Measurements from ENCODE around the gene BHLHA9.

The BHLHA9 gene

GRCh38 chr17:1255041-1255440, 15.2 kb upstream of the BHLHA9 start:
- Histone ChIP-seq H3K4me1 (ENCODE audit: control insufficient read depth, insufficient read depth, low read length, poor library complexity, severe bottlenecking) (no peaks in the 10 kb centered on the region), H3K9me3 (ENCODE audit: control insufficient read depth, low read length) (no peaks in the 10 kb centered on the region), H3K36me3 (ENCODE audit: control insufficient read depth, insufficient read depth, low read length) (no peaks in the 10 kb centered on the region), H3K27ac (ENCODE audit: low read depth, low read length, severe bottlenecking) (no peak overlapping the region), H3K4me3 (ENCODE audit: extremely low read depth, insufficient read depth, low read length, poor library complexity, severe bottlenecking) (no peak overlapping the region)
- 29 to 35% methylated on average over 4 to 5 of the region's 6 CpGs for WGBS, 2 experiments (ENCODE audit: insufficient coverage in 2 of 2)

GRCh38 chr17:1256699-1257098, 13.5 kb upstream of the BHLHA9 start:
- H3K9me3 ChIP-seq (ENCODE audit: control insufficient read depth, low read length) = no peaks in the 10 kb centered on the region
- H3K4me1 ChIP-seq (ENCODE audit: control insufficient read depth, insufficient read depth, low read length, poor library complexity, severe bottlenecking) = no peaks in the 10 kb centered on the region
- H3K36me3 ChIP-seq (ENCODE audit: control insufficient read depth, insufficient read depth, low read length) = no peaks in the 10 kb centered on the region
- H3K27ac ChIP-seq (ENCODE audit: low read depth, low read length, severe bottlenecking) = no peak overlapping the region
- no peak overlapping the region for H3K4me3 ChIP-seq (ENCODE audit: extremely low read depth, insufficient read depth, low read length, poor library complexity, severe bottlenecking)
- 90 to 92% methylated on average over 13 to 15 of the region's 16 CpGs for WGBS, 2 experiments (ENCODE audit: insufficient coverage in 2 of 2)

DNA sequence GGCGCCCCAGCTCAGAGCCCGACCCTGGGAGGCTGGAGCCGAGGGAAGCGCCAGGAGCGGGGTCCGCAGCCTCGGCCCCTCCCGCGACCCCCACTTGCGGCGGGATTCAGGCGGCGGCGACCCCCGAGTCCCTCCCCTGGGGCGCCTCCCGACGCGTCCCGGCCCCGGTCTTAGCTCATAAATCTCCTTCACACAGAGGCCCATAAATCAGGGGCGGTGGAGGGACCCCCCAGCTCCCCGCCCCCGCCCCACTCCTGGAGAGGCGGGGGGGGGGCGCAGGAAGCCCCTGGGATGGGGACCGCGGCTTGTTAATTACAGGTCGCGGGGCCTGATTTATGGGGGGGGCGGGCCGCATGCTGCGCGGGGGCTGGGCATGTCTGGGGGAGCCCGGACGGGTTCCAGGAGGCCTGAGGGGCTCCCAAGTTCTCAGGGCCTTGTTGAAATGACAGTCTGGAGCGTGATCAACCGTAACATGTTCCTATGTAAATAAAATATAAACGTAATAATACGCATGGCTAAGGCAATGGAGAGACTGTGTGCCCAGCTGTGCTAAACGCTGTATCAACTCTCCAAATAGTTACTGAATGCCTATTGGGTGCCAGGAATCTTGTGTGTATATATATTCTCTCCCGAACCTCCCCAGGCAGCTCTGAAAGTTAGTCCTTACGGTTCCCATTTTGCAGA, 10.0 kb upstream of the BHLHA9 start:
- H3K4me1 ChIP-seq (ENCODE audit: control insufficient read depth, insufficient read depth, low read length, poor library complexity, severe bottlenecking) = no peaks in the 10 kb centered on the region
- no peak overlapping the region for H3K27ac ChIP-seq (ENCODE audit: low read depth, low read length, severe bottlenecking)
- H3K4me3 ChIP-seq (ENCODE audit: extremely low read depth, insufficient read depth, low read length, poor library complexity, severe bottlenecking) = peak overlapping the region; percentile 43
- no peaks in the 10 kb centered on the region for H3K36me3 ChIP-seq (ENCODE audit: control insufficient read depth, insufficient read depth, low read length)
- no peaks in the 10 kb centered on the region for H3K9me3 ChIP-seq (ENCODE audit: control insufficient read depth, low read length)
- 13 to 27% methylated on average over 24 of the region's 43 CpGs for WGBS, 2 experiments (ENCODE audit: insufficient coverage in 2 of 2)

- H3K27ac ChIP-seq (ENCODE audit: low read depth, low read length, severe bottlenecking) = no peak overlapping the region
- H3K4me3 ChIP-seq (ENCODE audit: extremely low read depth, insufficient read depth, low read length, poor library complexity, severe bottlenecking) = no peak overlapping the region
- no peaks in the 10 kb centered on the region for H3K9me3 ChIP-seq (ENCODE audit: control insufficient read depth, low read length)
- WGBS, 2 experiments (ENCODE audit: insufficient coverage in 2 of 2) = 83 to 92% methylated on average over 2 to 6 of the region's 6 CpGs
- H3K36me3 ChIP-seq (ENCODE audit: control insufficient read depth, insufficient read depth, low read length) = no peaks in the 10 kb centered on the region
- H3K4me1 ChIP-seq (ENCODE audit: control insufficient read depth, insufficient read depth, low read length, poor library complexity, severe bottlenecking) = no peaks in the 10 kb centered on the region
These were observed 9.5 kb upstream of the BHLHA9 start for GRCh38 chr17:1260770-1261161.

DNA sequence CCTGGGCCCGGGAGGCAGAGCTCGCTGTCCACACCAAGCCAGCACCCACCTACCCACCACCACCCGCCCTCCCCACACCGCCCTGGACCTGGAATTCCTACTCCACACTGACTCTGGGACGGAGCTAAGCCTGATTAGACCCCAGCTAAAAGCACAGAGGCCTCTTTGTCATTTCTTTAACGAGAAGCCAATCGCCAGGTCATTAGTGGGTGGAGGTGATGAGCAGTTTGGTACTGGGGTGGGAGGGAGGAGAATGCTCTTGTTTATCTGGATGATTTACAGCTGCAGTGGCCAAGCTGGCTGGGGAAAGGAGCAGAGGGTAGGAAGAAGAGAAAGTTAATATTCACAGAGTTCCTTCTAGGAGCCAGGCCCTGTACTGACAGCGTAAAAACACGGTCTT, 6.0 kb upstream of the BHLHA9 start:
- H3K36me3 ChIP-seq (ENCODE audit: control insufficient read depth, insufficient read depth, low read length) = no peaks in the 10 kb centered on the region
- 77 to 88% methylated on average over 6 to 9 of the region's 9 CpGs for WGBS, 2 experiments (ENCODE audit: insufficient coverage in 2 of 2)
- H3K4me3 ChIP-seq (ENCODE audit: extremely low read depth, insufficient read depth, low read length, poor library complexity, severe bottlenecking) = no peak overlapping the region
- H3K4me1 ChIP-seq (ENCODE audit: control insufficient read depth, insufficient read depth, low read length, poor library complexity, severe bottlenecking) = peaks cover 1% of the 10 kb centered on the region
- no peak overlapping the region for H3K27ac ChIP-seq (ENCODE audit: low read depth, low read length, severe bottlenecking)
- H3K9me3 ChIP-seq (ENCODE audit: control insufficient read depth, low read length) = no peaks in the 10 kb centered on the region

- no peak overlapping the region for H3K27ac ChIP-seq (ENCODE audit: low read depth, low read length, severe bottlenecking)
- no peaks in the 10 kb centered on the region for H3K9me3 ChIP-seq (ENCODE audit: control insufficient read depth, low read length)
- H3K4me3 ChIP-seq (ENCODE audit: extremely low read depth, insufficient read depth, low read length, poor library complexity, severe bottlenecking) = peak overlapping the region; percentile 50
- H3K4me1 ChIP-seq (ENCODE audit: control insufficient read depth, insufficient read depth, low read length, poor library complexity, severe bottlenecking) = peaks cover 4% of the 10 kb centered on the region
- no peaks in the 10 kb centered on the region for H3K36me3 ChIP-seq (ENCODE audit: control insufficient read depth, insufficient read depth, low read length)
- 49 to 56% methylated on average over 17 of the region's 17 CpGs for WGBS, 2 experiments (ENCODE audit: insufficient coverage in 2 of 2)
These were observed 2.7 kb upstream of the BHLHA9 start for GRCh38 chr17:1267471-1267943.

DNA sequence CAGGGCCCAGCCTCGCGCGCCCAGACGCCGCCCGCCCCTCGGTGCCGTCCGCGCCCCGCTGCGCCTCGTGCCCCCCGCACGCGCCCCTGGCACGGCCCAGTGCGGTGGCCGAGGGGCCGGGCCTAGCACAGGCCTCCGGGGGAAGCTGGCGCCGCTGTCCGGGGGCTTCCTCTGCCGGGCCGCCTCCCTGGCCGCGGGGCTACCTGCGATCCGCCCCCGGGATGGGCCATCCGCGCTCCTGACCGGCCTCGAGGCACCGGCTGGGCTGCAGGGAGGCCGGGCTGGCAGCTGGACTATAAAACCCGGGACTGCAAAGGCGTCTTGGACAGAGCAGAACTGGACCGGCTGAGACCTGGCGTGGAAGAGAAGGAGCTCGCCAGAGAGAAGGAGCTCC, 783 bp downstream of the BHLHA9 start:
- WGBS, 2 experiments (ENCODE audit: insufficient coverage in 2 of 2) = 93 to 95% methylated on average over 25 to 40 of the region's 42 CpGs

GRCh38 chr17:1271441-1271840, 1.2 kb downstream of the BHLHA9 start:
- 86 to 97% methylated on average over 17 of the region's 18 CpGs for WGBS, 2 experiments (ENCODE audit: insufficient coverage in 2 of 2)
- no peaks in the 10 kb centered on the region for H3K36me3 ChIP-seq (ENCODE audit: control insufficient read depth, insufficient read depth, low read length)
- H3K4me3 ChIP-seq (ENCODE audit: extremely low read depth, insufficient read depth, low read length, poor library complexity, severe bottlenecking) = no peak overlapping the region
- H3K9me3 ChIP-seq (ENCODE audit: control insufficient read depth, low read length) = no peaks in the 10 kb centered on the region
- no peak overlapping the region for H3K27ac ChIP-seq (ENCODE audit: low read depth, low read length, severe bottlenecking)
- H3K4me1 ChIP-seq (ENCODE audit: control insufficient read depth, insufficient read depth, low read length, poor library complexity, severe bottlenecking) = peaks cover 4% of the 10 kb centered on the region

More for the DNA sequence above, 783 bp downstream of the BHLHA9 start:
- H3K9me3 ChIP-seq (ENCODE audit: control insufficient read depth, low read length) = no peaks in the 10 kb centered on the region
- H3K27ac ChIP-seq (ENCODE audit: low read depth, low read length, severe bottlenecking) = no peak overlapping the region
- no peaks in the 10 kb centered on the region for H3K36me3 ChIP-seq (ENCODE audit: control insufficient read depth, insufficient read depth, low read length)
- peaks cover 4% of the 10 kb centered on the region for H3K4me1 ChIP-seq (ENCODE audit: control insufficient read depth, insufficient read depth, low read length, poor library complexity, severe bottlenecking)
- H3K4me3 ChIP-seq (ENCODE audit: extremely low read depth, insufficient read depth, low read length, poor library complexity, severe bottlenecking) = no peak overlapping the region

DNA sequence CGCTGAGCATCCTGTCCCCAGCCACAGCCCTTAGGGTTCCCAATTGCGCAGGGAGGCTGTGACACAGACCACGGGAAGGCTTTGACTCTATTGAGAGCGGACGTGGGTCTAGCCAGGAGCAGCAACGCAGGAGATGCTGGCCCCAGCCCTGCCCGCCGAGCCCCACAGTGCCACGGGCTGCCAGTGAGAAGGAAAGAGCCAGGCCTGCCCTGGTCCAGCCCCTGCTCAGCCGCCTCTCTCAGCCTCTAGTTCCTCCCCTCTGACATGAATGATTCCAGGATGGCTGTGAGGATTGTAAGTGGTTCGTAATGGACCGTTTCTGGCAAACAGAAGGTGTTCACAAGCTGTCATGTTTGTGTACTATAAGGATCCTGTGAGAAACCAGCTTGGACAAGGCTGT, 2.5 kb downstream of the BHLHA9 start:
- H3K4me1 ChIP-seq (ENCODE audit: control insufficient read depth, insufficient read depth, low read length, poor library complexity, severe bottlenecking) = peaks cover 4% of the 10 kb centered on the region
- WGBS, 2 experiments (ENCODE audit: insufficient coverage in 2 of 2) = 89 to 91% methylated on average over 11 to 12 of the region's 12 CpGs

DNA sequence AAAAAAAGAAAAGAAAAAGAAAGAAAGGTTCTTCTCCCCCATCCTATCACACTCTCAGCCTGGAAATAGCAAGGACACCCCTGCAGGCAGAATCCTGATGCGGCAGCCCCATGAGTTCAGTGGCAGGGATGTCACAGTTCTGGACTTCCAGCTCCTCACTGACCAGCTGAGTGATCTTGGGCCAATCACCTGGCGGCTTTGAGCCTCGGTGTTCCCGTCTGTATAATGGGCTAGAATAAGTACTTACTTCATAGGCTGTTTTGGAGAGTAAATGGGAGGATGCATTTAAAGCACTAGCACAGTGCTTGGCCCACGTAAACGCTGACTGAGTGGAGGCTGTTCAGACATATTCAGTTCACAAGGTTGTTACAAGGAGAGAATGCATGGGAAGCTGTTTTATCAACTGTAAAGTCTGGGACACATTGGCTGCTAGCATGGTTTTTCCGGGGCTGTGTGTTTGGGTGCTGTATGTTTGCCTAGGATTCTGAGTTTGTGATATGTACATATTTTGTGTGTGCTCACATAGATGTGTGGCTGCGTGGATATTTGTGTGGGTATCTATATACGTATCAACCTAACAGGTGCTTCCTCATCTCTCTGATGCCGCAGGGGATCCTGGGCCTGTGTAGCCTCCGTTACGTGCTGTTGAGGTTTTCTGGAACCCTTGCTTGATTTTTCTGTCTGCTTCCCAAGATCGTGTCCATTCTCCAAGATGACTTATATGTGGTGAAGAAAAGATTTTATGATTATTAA, 3.4 kb downstream of the BHLHA9 start:
- Histone ChIP-seq H3K36me3 (ENCODE audit: control insufficient read depth, insufficient read depth, low read length) (no peaks in the 10 kb centered on the region), H3K4me3 (ENCODE audit: extremely low read depth, insufficient read depth, low read length, poor library complexity, severe bottlenecking) (no peak overlapping the region), H3K27ac (ENCODE audit: low read depth, low read length, severe bottlenecking) (no peak overlapping the region), H3K4me1 (ENCODE audit: control insufficient read depth, insufficient read depth, low read length, poor library complexity, severe bottlenecking) (peaks cover 4% of the 10 kb centered on the region), H3K9me3 (ENCODE audit: control insufficient read depth, low read length) (no peaks in the 10 kb centered on the region)
- WGBS, 2 experiments (ENCODE audit: insufficient coverage in 2 of 2) = 89 to 92% methylated on average over 10 to 11 of the region's 13 CpGs

More for the DNA sequence above, 2.5 kb downstream of the BHLHA9 start:
- no peak overlapping the region for H3K4me3 ChIP-seq (ENCODE audit: extremely low read depth, insufficient read depth, low read length, poor library complexity, severe bottlenecking)
- H3K27ac ChIP-seq (ENCODE audit: low read depth, low read length, severe bottlenecking) = no peak overlapping the region
- H3K36me3 ChIP-seq (ENCODE audit: control insufficient read depth, insufficient read depth, low read length) = no peaks in the 10 kb centered on the region
- no peaks in the 10 kb centered on the region for H3K9me3 ChIP-seq (ENCODE audit: control insufficient read depth, low read length)

DNA sequence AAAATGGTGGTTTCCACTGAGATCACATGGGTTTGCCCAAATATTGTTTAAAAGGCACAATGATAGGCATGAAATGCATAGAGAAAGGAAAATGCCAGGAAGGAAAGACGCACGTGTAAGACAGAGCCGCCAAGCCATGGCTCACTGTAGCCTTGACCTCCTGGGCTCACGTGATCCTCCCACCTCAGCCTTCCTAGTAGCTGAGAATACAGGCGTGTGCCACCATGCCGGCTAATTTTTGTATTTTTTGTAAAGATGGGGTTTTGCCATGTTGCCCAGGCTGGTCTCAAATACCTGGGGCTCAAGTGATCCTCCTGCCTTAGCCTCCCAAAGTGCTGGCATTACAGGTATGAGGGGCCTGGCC, 4.0 kb downstream of the BHLHA9 start:
- 87 to 98% methylated on average over 5 to 6 of the region's 6 CpGs for WGBS, 2 experiments (ENCODE audit: insufficient coverage in 2 of 2)
- Histone ChIP-seq H3K9me3 (ENCODE audit: control insufficient read depth, low read length) (no peaks in the 10 kb centered on the region), H3K36me3 (ENCODE audit: control insufficient read depth, insufficient read depth, low read length) (no peaks in the 10 kb centered on the region), H3K4me1 (ENCODE audit: control insufficient read depth, insufficient read depth, low read length, poor library complexity, severe bottlenecking) (peaks cover 3% of the 10 kb centered on the region), H3K4me3 (ENCODE audit: extremely low read depth, insufficient read depth, low read length, poor library complexity, severe bottlenecking) (no peak overlapping the region), H3K27ac (ENCODE audit: low read depth, low read length, severe bottlenecking) (no peak overlapping the region)
